GM18502 (cell line): Measurements from ENCODE around the gene GTPBP3.

Experiments used
- ATAC-seq: cut with Tn5 transposase; IDR thresholded peaks from one replicate; pipeline ENCODE4 v1.9.1; 2021; ENCODE audit warnings: mild to moderate bottlenecking; ENCODE audit not compliant: unreplicated experiment, poor library complexity

The GTPBP3 gene

DNA sequence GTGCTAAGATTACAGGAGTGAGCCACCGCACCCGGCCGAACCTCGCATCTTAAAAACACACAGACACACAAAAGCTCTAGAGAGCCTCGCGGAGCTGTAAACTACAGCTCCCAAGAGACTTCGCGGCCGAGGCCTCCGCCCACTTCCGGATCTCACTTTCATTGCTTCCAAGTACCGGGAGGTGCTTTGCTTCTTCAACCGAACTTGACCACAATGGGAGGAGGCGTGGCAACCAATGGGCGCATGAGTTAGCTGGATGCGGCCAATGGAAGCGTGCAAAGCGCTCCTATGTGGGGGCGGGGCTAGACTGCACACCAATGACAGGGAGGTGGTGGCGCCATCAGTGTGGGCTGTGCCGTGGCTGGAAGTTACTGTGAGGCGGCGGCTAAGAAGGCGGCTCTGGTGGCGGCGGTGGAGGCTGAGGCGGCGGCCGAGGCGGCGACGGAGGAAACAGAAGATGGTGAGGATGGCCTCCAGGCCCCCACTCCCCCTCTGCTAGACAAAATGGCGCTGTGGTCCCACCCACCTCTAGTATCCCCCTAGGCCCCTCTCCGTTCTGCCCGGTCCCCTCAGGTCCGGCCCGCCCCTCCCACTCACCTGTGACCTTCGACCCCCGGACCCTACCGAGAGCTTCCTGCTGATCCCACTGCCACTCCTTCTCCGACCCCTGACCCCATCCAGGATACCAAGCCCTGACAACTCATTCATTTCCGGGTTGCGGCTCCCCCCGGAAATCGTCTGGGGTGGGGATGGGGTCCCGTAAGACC, 28.0 kb upstream of the GTPBP3 start, which contains the start of gene DDA1:
DDA1 (plus strand) TSS at position 366 of the 767 bp plus-strand sequence; CDS start at position 458, 92 bp downstream.
- ATAC-seq = peak; percentile 60

DNA sequence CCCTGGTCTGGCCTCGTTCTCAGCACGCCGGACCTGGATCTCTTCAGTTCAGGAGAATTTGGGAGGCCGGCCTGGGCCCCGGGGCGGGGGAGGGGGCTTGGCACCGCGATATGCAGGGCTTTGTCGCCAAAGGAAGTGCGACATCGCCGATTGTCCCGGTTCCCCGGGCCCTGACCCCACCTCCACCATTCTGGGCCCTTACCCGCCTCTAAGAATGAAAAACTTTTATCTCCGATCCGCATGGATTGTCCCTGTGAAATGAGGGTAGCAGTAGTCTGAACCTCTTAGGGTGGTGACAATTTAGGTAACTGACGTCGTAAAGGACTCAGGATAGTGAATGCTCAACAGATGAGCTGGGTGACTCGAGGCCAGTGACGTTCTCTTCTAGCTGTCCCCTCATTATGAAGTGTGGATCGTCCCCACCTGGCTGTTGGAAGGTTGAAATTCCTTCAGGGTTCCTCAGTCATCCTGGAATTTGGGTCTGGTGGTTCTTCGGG, 27.3 kb upstream of the GTPBP3 start:
- no peak for ATAC-seq

DNA sequence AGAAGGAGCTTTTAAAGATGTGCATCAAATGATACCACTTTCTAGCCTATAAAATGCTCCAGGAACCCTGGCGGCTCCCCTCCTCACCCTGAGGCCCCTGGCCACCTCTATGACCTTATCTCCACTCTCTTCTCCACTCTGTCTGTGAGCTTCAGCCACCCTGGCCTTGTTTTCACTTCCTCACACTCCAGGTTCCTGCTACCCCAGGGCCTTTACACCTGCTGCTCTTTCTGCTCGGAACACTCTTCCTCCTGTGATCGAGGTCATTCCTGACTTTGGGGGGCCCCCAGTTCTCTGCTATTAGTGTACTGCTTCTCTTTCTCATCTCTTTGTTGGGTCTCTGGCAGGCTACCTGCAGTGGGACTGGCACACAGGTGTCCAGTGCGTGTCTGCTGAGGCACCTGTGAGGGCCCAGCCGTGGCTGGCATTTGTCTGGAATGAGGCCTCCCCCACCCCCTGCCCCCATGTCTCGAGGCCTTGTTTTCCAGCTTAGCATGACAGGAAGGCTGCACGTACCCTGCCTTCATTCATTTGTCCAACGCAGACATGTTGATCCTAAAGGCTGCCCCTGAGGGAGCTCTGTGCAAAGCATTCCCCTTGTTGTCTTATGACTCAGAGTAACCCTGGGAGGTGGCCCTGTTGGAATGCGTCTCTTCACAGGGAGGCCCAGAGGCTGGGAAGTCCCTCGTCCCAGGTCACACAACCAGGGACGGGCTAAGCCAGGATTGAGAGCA, 25.7 kb upstream of the GTPBP3 start:
- ATAC-seq = no peak

DNA sequence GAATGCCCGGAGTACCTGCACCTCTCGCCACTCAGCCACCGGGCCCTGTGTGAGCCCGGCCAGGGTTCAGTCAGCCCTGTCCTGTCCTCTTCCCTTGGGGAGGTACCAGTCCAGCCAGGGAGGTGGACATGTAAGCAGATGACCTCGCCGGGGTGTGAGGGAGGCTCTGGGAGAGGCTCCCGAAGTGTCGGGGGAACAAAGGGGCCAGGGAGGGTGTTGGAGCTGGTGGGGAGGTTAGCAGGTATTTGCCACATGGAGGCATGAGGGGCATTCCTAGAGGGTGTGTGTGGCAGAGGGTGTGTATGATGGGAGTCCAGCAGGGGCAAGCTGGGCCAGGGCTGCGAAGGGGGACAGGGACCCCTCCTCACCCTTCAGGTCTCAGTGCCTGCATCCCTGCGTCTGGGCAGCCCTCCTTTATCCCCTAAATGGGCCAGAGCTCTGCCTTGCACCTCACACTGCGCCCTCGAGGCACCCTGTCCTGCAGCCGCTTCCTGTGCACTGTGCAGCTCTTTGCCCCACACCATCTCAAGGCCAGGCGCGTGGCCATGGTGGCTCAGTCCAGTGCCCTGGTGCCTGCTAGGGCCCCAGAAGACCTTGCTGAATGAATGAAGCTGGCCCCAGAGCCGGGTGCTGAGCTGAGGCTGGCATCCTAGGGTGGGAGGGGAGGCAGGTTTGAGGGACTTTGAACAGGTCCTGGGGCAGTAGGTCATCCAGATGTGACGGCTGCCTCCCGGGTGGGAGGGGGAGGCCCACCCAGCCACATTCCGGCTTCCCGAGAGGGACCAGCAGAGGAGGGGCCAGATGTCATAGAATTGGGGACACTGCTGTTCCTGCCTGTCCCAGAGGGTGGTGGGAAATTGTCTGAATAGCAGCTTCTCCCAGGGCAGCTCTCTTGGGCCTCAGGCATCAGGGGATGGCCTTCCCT, 24.9 kb upstream of the GTPBP3 start:
- no peak for ATAC-seq

DNA sequence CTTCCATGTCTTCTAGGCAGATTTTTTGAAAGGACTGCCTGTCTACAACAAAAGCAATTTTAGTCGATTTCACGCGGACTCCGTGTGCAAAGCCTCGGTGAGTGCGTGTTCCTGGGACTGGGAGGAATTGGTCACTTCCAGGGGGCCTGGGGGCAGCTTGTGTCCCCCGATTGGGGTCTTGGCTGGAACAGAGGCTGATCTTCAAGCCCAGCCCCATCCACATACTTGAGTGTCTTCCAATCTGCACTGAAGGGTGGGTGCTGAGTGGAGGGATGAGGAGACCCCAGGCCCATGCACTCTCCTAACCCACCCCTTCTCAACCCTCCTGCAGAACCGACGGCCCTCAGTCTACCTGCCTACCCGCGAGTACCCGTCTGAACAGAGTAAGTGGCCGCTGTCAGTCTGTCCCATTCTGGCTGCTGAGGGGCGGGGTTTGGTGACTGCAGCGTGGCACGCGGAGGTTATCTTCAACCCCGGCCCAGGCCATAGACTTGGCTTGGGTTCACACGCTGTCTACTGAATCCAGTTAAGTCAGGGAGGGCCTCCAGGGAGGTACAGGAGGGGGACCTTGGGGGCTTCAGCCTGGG, 23.3 kb upstream of the GTPBP3 start:
- ATAC-seq = no peak

DNA sequence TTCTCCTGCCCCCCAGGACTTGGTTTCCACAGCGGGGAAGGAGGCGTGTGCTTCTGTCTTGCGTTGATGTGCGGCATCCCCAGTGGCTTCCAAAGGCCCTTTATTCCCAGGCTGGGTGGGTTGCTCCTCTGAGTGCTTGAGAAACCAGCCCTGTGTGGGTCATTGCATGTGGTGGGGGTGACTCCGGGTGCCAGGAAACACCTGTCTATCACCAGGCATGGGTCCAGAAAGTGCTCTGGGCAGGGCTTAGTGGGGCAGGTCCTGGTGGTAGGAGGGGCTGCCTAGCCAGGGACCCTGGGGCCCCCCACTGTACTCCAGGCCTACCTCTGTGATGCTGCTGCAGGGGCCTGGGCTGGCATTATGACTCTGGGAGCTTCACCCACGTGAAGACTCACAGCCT, 18.4 kb upstream of the GTPBP3 start:
- no peak for ATAC-seq

DNA sequence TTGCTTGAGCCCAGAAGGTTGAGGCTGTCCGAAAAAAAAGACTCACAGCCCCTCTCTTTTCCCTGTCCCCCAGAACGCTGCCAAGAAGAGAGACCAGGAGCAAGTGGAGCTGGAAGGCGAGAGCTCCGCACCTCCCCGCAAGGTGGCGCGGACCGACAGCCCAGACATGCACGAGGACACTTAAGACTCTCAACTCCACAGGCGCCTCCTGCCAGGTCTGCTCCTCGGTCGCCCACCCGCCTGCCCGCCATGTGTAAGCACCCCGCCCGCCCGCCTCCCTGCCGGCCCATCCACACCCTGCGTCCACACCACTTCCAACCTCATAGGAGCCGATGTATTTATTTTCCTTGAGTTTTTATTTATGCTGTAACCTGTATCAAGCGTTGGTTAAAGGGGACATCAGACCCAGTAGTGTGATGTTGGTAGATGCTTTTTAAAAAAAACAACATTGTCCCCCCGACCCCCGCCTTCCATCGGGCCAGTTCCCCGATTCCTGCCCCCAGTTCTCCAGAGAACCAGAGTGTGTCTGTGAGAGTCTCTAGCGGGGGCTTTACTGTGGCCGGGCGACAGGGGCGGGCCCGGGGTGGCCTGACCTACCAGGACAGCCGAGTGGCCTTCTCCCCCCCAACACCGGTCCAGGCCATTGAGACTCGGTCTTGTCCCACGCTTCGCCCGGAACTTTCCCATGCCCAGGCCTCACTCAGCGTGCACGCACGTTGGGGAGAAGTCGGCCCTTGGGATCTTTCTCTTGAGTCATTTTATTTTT, 17.7 kb upstream of the GTPBP3 start:
- ATAC-seq = no peak

DNA sequence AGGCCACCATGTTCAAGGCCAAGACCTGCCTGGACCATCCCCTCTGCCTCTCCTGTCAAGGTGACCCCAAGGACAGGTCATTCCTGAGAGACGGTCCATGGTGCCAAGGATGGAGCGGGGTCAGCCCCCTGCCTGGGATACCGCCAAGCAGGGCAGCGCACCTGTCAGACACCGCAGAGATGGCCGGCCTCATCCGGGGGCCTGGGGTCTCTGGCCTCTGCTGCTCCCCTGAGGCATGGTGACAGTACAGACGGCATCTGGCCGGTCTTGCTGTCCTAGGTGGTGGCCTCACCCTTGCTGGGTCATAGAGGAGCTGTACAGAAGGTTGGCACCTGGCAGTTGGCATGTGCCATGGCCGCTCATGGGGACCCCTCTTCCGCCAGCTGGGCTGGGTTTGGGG, 16.9 kb upstream of the GTPBP3 start:
- ATAC-seq = no peak

DNA sequence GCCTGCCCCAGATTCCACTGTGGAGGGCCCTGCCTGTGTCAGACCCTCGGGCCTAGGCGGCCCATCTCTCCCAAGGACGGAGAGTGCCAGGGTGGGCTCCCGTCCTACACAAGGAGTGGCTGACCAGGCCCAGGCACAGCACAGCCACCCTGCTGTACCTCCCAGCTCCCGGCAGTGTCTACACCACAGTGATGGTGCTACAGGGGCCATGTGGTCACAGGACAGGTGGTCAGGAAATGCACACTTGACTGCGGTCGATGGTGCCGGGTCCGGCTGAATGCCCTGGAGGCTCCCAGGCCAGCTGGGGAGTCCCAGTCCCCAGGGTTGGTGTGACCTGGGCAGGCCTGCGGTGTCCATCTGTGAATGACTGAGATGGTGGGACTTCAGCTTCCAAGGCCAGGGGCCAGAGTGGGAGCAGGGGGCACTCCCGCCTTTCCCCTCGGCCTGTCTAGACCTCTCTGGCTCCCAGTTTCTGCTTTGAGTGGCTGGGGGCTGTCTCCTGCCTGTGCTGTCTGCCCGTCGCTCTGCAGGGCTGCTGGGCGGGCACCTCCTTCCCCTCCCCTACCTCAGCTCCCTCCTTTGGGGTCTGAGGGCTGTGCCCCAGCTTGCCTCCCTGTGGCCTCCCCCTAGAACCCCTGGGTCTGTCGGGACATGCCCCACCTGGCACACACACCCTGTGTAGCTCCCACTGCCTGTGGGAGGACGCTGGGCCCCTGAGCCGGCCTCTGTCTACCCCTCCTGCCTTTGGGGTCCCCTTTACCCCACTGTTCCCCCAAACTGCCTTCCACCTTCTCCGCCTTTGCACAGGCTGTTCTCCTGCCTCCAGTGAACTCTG, 15.5 kb upstream of the GTPBP3 start:
- no peak for ATAC-seq

DNA sequence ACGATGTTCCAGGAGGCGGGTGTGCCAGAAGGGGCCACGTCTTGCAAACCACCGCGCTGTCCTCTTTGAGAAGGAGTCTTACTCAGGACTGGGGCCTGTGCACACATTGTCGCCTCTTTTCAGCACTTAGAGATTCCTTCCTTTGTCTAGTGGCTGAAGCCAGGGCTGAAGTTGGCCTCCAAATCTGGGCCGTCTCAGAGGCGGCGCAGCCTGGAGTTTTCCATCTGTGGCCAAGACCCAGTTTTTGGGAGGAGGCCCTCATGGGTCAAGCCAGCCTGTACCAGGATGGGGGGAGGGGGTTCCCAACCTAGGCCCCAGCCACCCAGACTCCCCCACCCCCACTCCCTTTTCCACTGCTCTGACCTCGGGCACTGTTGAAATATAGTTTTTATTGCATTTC, 14.5 kb upstream of the GTPBP3 start:
- ATAC-seq = no peak

DNA sequence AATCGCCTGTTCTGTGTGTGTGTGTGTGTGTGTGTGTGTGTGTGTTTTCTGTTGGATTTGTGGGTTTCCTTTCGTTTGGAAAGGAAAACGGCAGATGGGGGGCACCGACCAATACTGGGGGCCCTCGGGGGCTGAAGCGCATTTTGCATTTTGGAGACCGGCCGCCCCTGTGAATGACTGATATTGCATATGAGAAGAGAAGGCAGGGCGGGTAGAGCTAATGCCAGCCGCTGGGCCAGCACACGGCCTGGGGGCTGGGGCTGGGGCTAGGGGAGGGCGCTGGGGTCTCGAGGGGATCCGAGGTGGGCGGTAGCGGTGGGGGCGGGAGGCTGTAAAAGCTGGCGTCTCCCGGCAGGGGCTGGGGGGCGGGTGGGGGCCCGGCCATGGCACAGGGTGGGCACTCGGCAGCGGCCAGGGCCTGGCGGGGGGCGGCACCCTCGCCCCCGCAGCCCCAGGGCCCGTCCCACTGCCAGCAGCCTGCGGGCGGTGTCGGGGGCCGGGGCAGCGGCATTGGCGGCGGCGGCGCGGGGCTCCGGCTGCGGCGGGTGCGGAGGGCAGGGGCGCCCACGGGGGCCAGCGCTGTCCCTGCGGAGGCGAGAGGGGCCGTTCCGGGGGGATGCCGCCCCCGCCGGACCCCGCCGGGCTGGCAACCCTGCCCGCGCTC, 13.9 kb upstream of the GTPBP3 start:
- no peak for ATAC-seq

DNA sequence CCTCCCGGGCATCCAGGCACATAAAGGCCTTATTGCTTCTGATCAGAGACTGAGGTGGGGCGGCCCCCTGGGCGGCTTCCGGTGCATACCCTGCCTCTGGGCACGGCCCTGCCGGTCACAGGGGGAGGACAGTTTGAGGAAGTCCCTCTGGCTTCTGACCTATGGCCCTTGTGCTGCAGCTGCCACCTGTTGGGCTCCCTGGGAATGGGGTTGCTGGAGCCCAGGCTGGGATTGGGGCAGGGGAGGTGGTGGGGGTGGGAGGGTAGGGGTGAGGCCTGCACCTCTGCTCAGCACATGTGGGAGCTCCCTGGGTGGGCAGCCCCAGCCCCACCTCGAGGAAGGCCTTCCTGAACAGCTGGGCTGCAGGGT, 13.4 kb upstream of the GTPBP3 start:
- no peak for ATAC-seq

DNA sequence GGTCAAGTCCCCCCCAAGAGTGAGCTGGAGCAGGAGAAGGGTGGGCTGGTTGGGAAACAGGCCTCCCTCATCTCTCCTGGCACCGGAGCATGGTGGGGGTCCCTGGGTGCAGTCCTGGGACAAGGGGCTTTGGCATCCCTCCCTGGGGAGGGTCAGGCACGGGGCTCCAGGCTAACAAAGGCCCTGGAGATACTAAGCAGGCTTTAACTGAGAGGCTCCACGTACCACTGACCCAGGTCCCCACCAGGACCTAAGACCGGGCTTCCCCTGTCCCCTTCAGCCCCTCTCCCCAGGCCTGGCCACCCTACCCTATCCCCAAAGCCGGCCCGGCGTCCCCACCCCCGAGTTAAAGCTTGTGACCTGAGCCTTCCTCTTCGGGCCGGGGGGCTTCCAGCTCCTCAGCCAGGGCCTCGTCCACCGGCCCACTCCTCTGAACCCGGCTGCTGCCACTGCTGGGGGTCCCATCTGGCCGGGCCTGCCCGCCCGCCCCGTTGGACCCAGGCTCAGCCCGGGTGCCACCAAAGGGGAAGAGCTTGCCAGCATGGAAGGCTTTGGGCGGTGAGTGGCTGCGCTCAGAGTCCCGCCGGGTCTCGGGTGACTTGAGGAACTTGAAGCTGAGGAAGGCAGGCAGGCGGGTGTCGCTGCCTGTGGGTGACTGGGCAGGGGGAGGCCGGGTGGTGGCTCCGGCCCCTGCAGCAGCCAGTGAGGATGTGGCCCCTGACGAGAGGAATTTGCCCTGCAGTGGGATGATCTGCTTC, 12.8 kb upstream of the GTPBP3 start:
- no peak for ATAC-seq

DNA sequence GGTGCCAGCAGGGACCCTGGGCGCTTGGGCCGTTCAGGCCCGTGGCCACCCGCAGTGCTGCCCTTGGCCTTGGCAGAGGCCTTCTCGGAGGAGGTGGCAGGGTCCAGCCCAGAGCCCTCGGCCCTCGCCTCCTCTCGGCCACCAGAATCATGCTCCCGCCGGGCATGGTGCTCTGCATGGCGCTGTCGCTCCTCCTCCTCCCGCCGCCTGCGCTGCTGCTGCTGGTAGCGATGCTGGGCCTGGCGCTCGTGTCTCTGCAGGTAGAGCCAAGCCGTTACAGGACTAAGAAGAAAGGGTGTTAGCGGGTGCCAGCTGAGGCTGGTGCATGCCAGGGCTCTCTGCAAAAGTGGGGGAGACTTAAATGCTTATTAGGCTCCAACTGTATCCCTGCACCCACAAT, 12.2 kb upstream of the GTPBP3 start:
- ATAC-seq = no peak

DNA sequence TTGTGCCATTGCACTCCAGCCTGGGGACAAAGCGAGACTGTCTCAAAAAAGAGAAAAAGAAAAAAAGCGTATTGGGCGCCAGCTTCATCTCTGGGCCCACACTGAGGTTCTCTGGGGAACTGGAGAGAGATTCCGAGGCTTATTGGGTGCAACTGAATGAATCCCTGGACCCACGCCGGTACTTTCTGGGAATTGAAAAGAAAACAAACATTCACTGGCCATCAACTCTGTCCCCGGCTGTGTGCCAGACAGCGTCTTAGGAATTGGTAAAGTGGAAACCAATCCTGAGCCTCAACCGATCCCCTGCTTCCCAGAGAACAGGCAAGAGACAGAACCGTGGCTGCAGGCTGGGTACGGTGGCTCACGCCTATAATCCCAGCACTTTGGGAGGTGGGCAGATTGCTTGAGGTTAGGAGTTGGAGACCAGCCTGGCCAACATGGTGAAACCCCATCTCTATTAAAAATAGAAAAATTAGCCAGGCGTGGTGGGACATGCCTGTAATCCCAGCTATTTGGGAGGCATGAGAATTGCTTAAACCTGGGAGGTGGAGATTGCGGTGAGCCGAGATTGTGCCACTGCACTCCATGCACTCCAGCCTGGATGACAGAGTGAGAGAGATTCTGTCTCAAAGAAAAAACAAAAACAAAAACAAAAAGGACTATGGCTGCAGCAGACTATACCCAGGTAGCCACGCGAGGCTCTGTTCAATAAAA, 11.3 kb upstream of the GTPBP3 start:
- ATAC-seq = no peak

DNA sequence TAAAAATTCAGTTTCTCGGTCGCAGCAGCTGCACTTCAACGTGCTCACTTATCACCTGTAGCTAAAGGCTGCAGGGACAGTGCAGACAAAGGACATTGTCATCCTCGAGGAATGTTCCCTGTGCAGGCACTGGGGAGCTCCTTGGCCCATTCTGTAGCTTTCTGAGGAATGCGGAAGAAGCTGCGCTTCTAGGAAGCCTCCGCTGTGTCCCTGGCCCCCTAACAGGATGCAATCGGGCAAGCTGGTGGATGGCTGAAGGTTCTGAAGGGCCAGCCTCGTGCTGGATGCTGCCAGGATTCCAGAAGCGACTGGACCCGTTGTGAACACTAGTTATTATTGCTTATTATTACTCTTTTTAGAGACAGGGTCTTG, 10.8 kb upstream of the GTPBP3 start:
- no peak for ATAC-seq

DNA sequence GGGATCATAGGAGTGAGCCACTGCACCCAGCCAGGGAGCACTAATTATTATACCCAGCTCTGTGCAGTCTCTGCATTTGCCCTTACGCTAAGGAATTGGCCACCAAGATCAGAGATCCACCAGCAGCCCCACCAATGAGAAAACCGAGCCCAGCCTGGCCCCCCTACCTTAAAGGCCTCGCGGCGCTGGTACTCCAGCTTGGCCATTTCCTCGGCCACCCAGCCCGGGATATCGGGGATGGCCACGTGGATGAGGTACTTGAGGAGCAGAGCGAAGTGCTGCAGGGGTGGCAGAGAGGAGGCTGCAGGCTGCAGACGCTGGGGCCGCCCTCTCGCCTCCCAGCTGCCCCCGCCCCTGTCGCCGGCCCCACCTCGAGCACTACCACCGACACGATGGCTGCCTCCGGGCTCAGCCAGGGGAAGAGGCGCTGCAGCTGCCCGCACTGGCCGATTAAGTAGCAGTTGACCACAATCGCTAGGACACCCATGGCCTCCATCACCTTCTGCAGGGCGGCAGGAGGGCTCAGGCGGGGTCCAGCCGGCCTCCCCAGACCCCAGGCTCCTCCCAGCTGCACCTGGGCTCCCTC, 10.2 kb upstream of the GTPBP3 start:
- ATAC-seq = no peak
